ENCODE results near the gene CLTB.
"Not testable (repeated sequence)": the region's sequence is repeated elsewhere in the genome, so short reads cannot be mapped to it uniquely, and the experiment has no call there.

The CLTB gene

GRCh38 chr5:176410486-176411180 is 5.7 kb downstream of the CLTB start:
- no peak for DNase-seq
- H3K4me3 ChIP-seq (ENCODE audit: low read depth, low read length): no peak overlapping the region

GRCh38 chr5:176409765-176410164 is 6.6 kb downstream of the CLTB start:
- no peak overlapping the region for H3K27ac ChIP-seq
- H3K27me3 ChIP-seq (ENCODE audit: insufficient read depth, low read depth, severe bottlenecking): no peaks in the 10 kb centered on the region
- no peak for TF ChIP-seq CTCF (IDR thresholded peaks at IDR 0.05; ENCODE audit: low read depth, low read length)
- no peak overlapping the region for H3K4me3 ChIP-seq (ENCODE audit: low read depth, low read length)
- H3K9me3 ChIP-seq (ENCODE audit: severe bottlenecking): no peaks in the 10 kb centered on the region
- peaks cover 3% of the 10 kb centered on the region; the same call in 1 of the 2 replicates for H3K36me3 ChIP-seq
- no peak for DNase-seq

More at GRCh38 chr5:176410486-176411180, 5.7 kb downstream of the CLTB start:
- H3K27ac ChIP-seq: no peak overlapping the region
- no peak for TF ChIP-seq CTCF (IDR thresholded peaks at IDR 0.05; ENCODE audit: low read depth, low read length)
- no peaks in the 10 kb centered on the region for H3K9me3 ChIP-seq (ENCODE audit: severe bottlenecking)
- peaks cover 3% of the 10 kb centered on the region; the same call in 1 of the 2 replicates for H3K36me3 ChIP-seq
- H3K27me3 ChIP-seq (ENCODE audit: insufficient read depth, low read depth, severe bottlenecking): no peaks in the 10 kb centered on the region

GRCh38 chr5:176408590-176408989 is 7.7 kb downstream of the CLTB start:
- peaks cover 3% of the 10 kb centered on the region; the same call in 1 of the 2 replicates for H3K36me3 ChIP-seq
- H3K27me3 ChIP-seq (ENCODE audit: insufficient read depth, low read depth, severe bottlenecking): no peaks in the 10 kb centered on the region
- no peak overlapping the region for H3K4me3 ChIP-seq (ENCODE audit: low read depth, low read length)
- no peak for DNase-seq
- TF ChIP-seq CTCF (IDR thresholded peaks at IDR 0.05; ENCODE audit: low read depth, low read length): no peak
- no peaks in the 10 kb centered on the region for H3K9me3 ChIP-seq (ENCODE audit: severe bottlenecking)
- no peak overlapping the region for H3K27ac ChIP-seq

- H3K27me3 ChIP-seq (ENCODE audit: insufficient read depth, low read depth, severe bottlenecking); H3K36me3 ChIP-seq; H3K4me3 ChIP-seq (ENCODE audit: low read depth, low read length); H3K27ac ChIP-seq; H3K9me3 ChIP-seq (ENCODE audit: severe bottlenecking); DNase-seq: not testable (repeated sequence)
Measured at GRCh38 chr5:176408252-176408573, 8.1 kb downstream of the CLTB start.

GRCh38 chr5:176407456-176408251 is 8.7 kb downstream of the CLTB start:
- Histone ChIP-seq H3K27ac (no peak overlapping the region), H3K9me3 (ENCODE audit: severe bottlenecking) (no peaks in the 10 kb centered on the region), H3K4me3 (ENCODE audit: low read depth, low read length) (no peak overlapping the region), H3K27me3 (ENCODE audit: insufficient read depth, low read depth, severe bottlenecking) (no peaks in the 10 kb centered on the region), H3K36me3 (peaks cover 3% of the 10 kb centered on the region; the same call in 1 of the 2 replicates)
- DNase-seq: no peak
- TF ChIP-seq CTCF (IDR thresholded peaks at IDR 0.05; ENCODE audit: low read depth, low read length): no peak

GRCh38 chr5:176406436-176407052 is 9.8 kb downstream of the CLTB start:
- peaks cover 3% of the 10 kb centered on the region; the same call in 1 of the 2 replicates for H3K36me3 ChIP-seq
- DNase-seq: peak; percentile 72
- no peak for TF ChIP-seq CTCF (IDR thresholded peaks at IDR 0.05; ENCODE audit: low read depth, low read length)
- no peak overlapping the region for H3K4me3 ChIP-seq (ENCODE audit: low read depth, low read length)
- no peaks in the 10 kb centered on the region for H3K27me3 ChIP-seq (ENCODE audit: insufficient read depth, low read depth, severe bottlenecking)
- H3K9me3 ChIP-seq (ENCODE audit: severe bottlenecking): no peaks in the 10 kb centered on the region
- no peak overlapping the region for H3K27ac ChIP-seq

Measured in WERI-Rb-1 (cell line).